SK-N-SH treated with all-trans-retinoic acid at 6 μM for 48 hours (cell line): ENCODE data around the gene ADAM15.

Experiments
- ATAC-seq: fragments of 200-7000 bp; cut with Tn5 transposase; 3 replicates; pipeline ENCODE4 v1.9.1; 2020; ENCODE audit warnings: mild to moderate bottlenecking, moderate library complexity
- ARNTL ChIP-seq: fragments of 450-650 bp; formaldehyde crosslinking; IDR thresholded peaks from 2 replicates; pipeline ENCODE4 v1.5.0; 2020; ENCODE audit warnings: low read depth, mild to moderate bottlenecking, moderate library complexity, borderline replicate concordance
- BACH2 ChIP-seq: fragments of 250-450 bp; sonication (Bioruptor Pico); IDR thresholded peaks from 2 replicates; pipeline ENCODE4 v1.9.0; 2021; ENCODE audit warnings: mild to moderate bottlenecking, borderline replicate concordance
- CREB5 ChIP-seq: fragments of 250-450 bp; sonication (Bioruptor Pico); IDR thresholded peaks from 2 replicates; pipeline ENCODE4 v1.5.1; 2020; ENCODE audit warnings: low read depth, mild to moderate bottlenecking, moderate library complexity
- CSRNP3 ChIP-seq: fragments of 250-450 bp; sonication (Bioruptor Pico); IDR thresholded peaks from 2 replicates; pipeline ENCODE4 v1.5.1; 2021; ENCODE audit warnings: mild to moderate bottlenecking, moderate library complexity
- GLIS3 ChIP-seq: fragments of 250-450 bp; sonication (Bioruptor Pico); IDR thresholded peaks from 2 replicates; pipeline ENCODE4 v1.5.0; 2020; ENCODE audit warnings: mild to moderate bottlenecking, moderate library complexity
- ISL1 ChIP-seq: fragments of 250-450 bp; sonication (Bioruptor Pico); IDR thresholded peaks from 2 replicates; pipeline ENCODE4 v2.1.2; 2022; ENCODE audit warnings: mild to moderate bottlenecking, moderate library complexity
- OSR1 ChIP-seq: fragments of 250-450 bp; sonication (Bioruptor Pico); IDR thresholded peaks from 2 replicates; pipeline ENCODE4 v1.8.0; 2022; ENCODE audit warnings: moderate library complexity, mild to moderate bottlenecking, inconsistent platforms
- PATZ1 ChIP-seq: fragments of 250-450 bp; sonication (Bioruptor Pico); IDR thresholded peaks from 2 replicates; pipeline ENCODE4 v1.8.0; 2020; ENCODE audit warnings: mild to moderate bottlenecking, moderate library complexity, borderline replicate concordance
- POU6F1 ChIP-seq: fragments of 250-450 bp; sonication (Bioruptor Pico); IDR thresholded peaks from 2 replicates; pipeline ENCODE4 v1.8.0; 2021; ENCODE audit warnings: low read depth, mild to moderate bottlenecking, moderate library complexity, borderline replicate concordance
- PPARA ChIP-seq: fragments of 250-450 bp; sonication (Bioruptor Pico); IDR thresholded peaks from 2 replicates; pipeline ENCODE4 v1.5.0; 2020; ENCODE audit warnings: mild to moderate bottlenecking, borderline replicate concordance
- RARB ChIP-seq: fragments of 250-450 bp; sonication (Bioruptor Pico); IDR thresholded peaks from 2 replicates; pipeline ENCODE4 v1.8.0; 2021; ENCODE audit warnings: mild to moderate bottlenecking, moderate library complexity
- SNAI2 ChIP-seq: fragments of 250-450 bp; sonication (Bioruptor Pico); IDR thresholded peaks from 2 replicates; pipeline ENCODE4 v1.5.0; 2020; ENCODE audit warnings: mild to moderate bottlenecking, moderate library complexity
- TCF4 ChIP-seq: fragments of 250-450 bp; sonication (Bioruptor Pico); IDR thresholded peaks from 2 replicates; pipeline ENCODE4 v1.8.0; 2021; ENCODE audit warnings: mild to moderate bottlenecking, moderate library complexity, borderline replicate concordance
- TOX ChIP-seq: fragments of 250-450 bp; sonication (Bioruptor Pico); IDR thresholded peaks from 2 replicates; pipeline ENCODE4 v1.8.0; 2021; ENCODE audit warnings: mild to moderate bottlenecking, moderate library complexity, borderline replicate concordance
- TSHZ2 ChIP-seq: fragments of 250-450 bp; sonication (Bioruptor Pico); IDR thresholded peaks from 2 replicates; pipeline ENCODE4 v1.5.0; 2020; ENCODE audit warnings: mild to moderate bottlenecking, moderate library complexity
- ZC3H10 ChIP-seq: fragments of 250-450 bp; sonication (Bioruptor Pico); IDR thresholded peaks from 2 replicates; pipeline ENCODE4 v1.5.1; 2021; ENCODE audit warnings: mild to moderate bottlenecking, moderate library complexity
- ZFP3 ChIP-seq: fragments of 250-450 bp; sonication (Bioruptor Pico); IDR thresholded peaks from 2 replicates; pipeline ENCODE4 v1.5.0; 2020; ENCODE audit warnings: mild to moderate bottlenecking, moderate library complexity
- ZFP30 ChIP-seq: fragments of 450-650 bp; formaldehyde crosslinking; IDR thresholded peaks from 2 replicates; pipeline ENCODE4 v1.5.0; 2022; ENCODE audit warnings: mild to moderate bottlenecking, moderate library complexity
- ZNF565 ChIP-seq: fragments of 450-650 bp; formaldehyde crosslinking; conservative IDR thresholded peaks from 2 replicates; pipeline ENCODE4 v1.5.0; 2020; ENCODE audit warnings: low read depth, mild to moderate bottlenecking, moderate library complexity
- ZNF70 ChIP-seq: fragments of 450-650 bp; formaldehyde crosslinking; IDR thresholded peaks from 2 replicates; pipeline ENCODE4 v1.5.0; 2020; ENCODE audit warnings: mild to moderate bottlenecking, moderate library complexity
- ZNF8 ChIP-seq: fragments of 450-650 bp; formaldehyde crosslinking; IDR thresholded peaks from 2 replicates; pipeline ENCODE4 v1.5.0; 2020; ENCODE audit warnings: mild to moderate bottlenecking, moderate library complexity

ADAM15 gene

GRCh38 chr1:155063550-155064110, 12.5 kb downstream of the ADAM15 start, which contains the start of gene EFNA4 (continued):
- no peak for TF ChIP-seq PATZ1
- TF ChIP-seq ZC3H10 (CRISPR knock-in tag) = no peak; the same call in 1 of the 2 replicates
- no peak for TF ChIP-seq TCF4 (CRISPR knock-in tag)
- TF ChIP-seq ZFP30 (CRISPR knock-in tag) = no peak
- TF ChIP-seq TOX = no peak
- no peak for TF ChIP-seq ISL1 (CRISPR knock-in tag)

GRCh38 chr1:155064111-155064831, 13.2 kb downstream of the ADAM15 start:
- ATAC-seq = peak; percentile 63
- TF ChIP-seq POU6F1 (no peak), ZNF70 (CRISPR knock-in tag) (no peak), CREB5 (CRISPR knock-in tag) (no peak), ARNTL (CRISPR knock-in tag) (no peak), GLIS3 (CRISPR knock-in tag) (no peak), RARB (CRISPR knock-in tag) (no peak), PATZ1 (no peak), CSRNP3 (CRISPR knock-in tag) (no peak), SNAI2 (CRISPR knock-in tag) (no peak), ZFP30 (CRISPR knock-in tag) (no peak), ZFP3 (no peak), ZNF565 (CRISPR knock-in tag) (no peak), ZNF8 (CRISPR knock-in tag) (no peak), TOX (no peak), OSR1 (CRISPR knock-in tag) (no peak), BACH2 (no peak), PPARA (CRISPR knock-in tag) (no peak)

- no peak for ATAC-seq
- no peak for TF ChIP-seq TSHZ2 (CRISPR knock-in tag)
- no peak for TF ChIP-seq ZFP3
- TF ChIP-seq ARNTL (CRISPR knock-in tag) = no peak
- no peak for TF ChIP-seq RARB (CRISPR knock-in tag)
- TF ChIP-seq ZC3H10 (CRISPR knock-in tag) = no peak
- TF ChIP-seq CSRNP3 (CRISPR knock-in tag) = no peak
These were observed 13.8 kb downstream of the ADAM15 start for GRCh38 chr1:155064832-155065429.
